HL-60/S4 (cell line): ENCODE measurements around the gene DGKE.

Experiments
- in situ Hi-C: fragments of 300-500 bp; cut with MboI; formaldehyde crosslinking; loops from 2 replicates; pipeline ENCODE4 v1.14.3; 2022; ENCODE audit warnings: low sequenced_read_pairs

DGKE gene

GRCh38 chr17:56812901-56813388 is 21.0 kb upstream of the DGKE start:
- in situ Hi-C loops: loop anchor here (10.0 kb wide), 1 partner anchor 122 kb away; no protein-coding TSS in a partner anchor

DNA sequence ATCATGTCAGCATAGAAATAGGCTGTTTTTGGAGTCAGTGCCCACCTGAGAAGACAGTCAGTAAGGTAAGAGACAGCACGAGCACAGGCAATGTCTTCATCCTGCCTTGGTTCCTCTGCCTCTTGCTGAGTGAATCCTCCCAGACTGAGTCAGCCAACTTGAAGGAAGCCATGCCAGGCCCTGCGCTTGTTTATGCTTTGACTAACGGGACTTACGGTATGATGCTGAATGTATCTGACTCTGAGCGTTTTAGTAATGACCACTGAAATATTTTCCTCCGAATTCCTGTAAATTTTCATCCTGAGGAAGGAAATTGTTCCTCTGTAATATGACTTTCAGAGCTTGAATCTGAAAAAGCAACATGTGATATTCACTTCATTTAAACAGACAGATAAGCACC is 18.2 kb upstream of the DGKE start:
- in situ Hi-C loops: loop anchor here (10.0 kb wide), 1 partner anchor 119 kb away; no protein-coding TSS in a partner anchor

DNA sequence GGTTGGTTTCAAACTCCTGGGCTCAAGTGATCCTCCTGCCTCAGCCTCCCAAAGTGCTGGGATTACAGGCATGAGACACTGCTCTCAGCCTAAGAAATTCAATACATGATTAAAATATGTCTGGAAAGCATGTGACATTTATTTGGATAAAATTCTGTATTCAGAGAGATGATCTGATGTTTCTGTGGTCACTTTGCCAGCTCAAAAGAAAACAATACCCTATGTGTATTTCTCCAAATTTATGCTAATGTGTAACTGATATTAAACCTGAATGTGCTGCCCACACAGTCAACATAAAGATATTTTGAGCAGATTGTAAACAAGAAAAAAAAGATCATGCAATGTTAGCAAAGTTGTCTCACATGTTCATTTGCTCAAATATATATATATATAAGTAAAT is 16.9 kb upstream of the DGKE start:
- in situ Hi-C loops: loop anchor here (10.0 kb wide), 1 partner anchor 118 kb away; no protein-coding TSS in a partner anchor

GRCh38 chr17:56819030-56819429 is 14.9 kb upstream of the DGKE start:
- in situ Hi-C loops: loop anchor here (10.0 kb wide), 1 partner anchor 116 kb away; no protein-coding TSS in a partner anchor

GRCh38 chr17:56819431-56820145 is 14.4 kb upstream of the DGKE start:
- in situ Hi-C loops: loop anchor here (10.0 kb wide), 1 partner anchor 115 kb away; no protein-coding TSS in a partner anchor

GRCh38 chr17:56820207-56820606 is 13.7 kb upstream of the DGKE start:
- in situ Hi-C loops: no loop called here

DNA sequence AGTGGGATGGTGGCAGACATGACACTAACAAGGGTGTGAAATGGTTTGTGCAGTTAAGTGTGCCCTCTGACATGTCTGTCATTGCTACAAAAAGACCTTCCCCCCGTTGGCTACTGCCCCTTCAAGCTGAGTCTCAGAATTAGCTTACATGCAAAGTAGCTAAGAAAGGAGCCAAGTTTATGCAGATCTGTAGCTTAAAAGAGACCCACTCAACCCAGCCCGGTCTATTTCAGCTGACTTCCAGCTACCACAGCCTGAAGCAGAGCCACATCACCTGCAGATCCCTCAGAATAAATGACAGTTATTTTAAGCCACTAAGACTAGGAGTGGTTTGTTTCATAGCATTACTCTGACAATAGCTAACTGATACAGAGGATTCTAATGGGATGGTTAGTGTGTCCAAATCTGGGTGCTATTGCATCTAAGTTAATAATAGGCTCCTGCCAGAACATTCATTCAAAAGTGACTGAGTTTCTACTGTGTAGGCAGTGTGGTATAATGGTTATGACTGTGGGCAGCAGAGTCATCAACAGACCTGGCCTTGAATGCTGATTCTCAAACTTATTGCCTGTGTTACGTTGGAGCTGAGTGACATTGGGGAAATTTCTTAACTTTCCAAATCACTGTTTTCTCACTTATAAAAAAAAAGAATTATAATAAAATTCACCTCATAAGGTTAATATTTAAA is 12.0 kb upstream of the DGKE start:
- in situ Hi-C loops: no loop called here

DNA sequence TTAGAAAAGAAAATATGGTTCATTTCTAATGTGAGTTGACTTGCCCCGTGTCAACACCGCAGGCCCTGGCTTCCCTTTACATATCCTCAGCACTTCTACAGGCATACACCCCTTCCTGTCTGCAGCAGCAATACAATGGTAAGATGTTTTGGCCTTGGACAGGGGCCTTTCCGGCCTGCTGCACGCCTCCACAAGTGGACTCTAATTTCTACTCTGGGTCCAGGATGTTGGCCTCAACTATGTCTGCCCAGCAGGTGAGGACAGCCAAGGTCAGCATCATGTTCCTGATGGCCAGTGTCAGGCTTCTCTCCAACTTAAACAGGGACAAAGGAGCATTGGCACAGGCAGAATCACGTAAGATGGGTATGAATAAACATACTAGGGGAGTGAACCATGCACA is 11.2 kb upstream of the DGKE start:
- in situ Hi-C loops: no loop called here

- in situ Hi-C loops: no loop called here
These were observed 10.1 kb upstream of the DGKE start for GRCh38 chr17:56823848-56824247.

DNA sequence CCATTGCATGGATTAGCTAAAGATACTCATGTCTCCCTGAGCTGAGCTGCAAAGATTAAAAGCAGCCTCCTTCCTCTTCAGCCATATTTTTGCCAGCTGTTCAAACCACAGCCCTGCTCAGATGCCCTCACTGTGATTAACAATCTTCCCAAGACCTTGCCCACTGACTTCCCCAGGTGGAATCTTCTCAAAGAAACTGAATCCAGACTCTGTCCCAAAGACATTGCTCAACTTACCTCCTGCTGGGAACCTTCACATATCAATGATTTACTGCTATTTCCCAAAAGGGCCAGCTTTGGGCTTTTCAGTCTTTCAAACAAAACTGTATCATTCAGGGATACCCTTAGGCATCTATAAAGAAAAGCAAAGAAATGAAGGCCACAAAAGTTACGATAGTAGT is 9.4 kb upstream of the DGKE start:
- in situ Hi-C loops: no loop called here

GRCh38 chr17:56826611-56827414 is 7.1 kb upstream of the DGKE start:
- in situ Hi-C loops: no loop called here

GRCh38 chr17:56830726-56831368 is 3.1 kb upstream of the DGKE start:
- in situ Hi-C loops: no loop called here

GRCh38 chr17:56831369-56832095 is 2.4 kb upstream of the DGKE start:
- in situ Hi-C loops: no loop called here

DNA sequence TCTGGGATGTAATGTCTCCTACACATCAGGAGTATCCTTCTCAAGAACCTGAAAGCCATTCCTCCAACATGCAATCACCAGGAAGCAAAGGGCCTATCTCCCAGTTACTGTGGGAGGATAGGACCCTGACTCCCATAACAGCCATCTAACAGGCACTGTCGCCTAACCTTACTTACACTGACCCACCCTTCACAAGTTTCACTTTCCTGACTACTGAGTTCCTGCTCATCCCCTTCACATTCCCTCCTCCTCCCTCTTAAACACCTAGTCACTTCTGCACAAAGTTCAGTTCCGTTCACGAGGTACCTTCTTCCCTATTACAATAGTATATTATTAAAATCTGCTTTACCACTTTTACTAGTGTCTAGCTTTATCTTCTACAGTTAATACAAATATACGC is 1.5 kb upstream of the DGKE start:
- in situ Hi-C loops: no loop called here

DNA sequence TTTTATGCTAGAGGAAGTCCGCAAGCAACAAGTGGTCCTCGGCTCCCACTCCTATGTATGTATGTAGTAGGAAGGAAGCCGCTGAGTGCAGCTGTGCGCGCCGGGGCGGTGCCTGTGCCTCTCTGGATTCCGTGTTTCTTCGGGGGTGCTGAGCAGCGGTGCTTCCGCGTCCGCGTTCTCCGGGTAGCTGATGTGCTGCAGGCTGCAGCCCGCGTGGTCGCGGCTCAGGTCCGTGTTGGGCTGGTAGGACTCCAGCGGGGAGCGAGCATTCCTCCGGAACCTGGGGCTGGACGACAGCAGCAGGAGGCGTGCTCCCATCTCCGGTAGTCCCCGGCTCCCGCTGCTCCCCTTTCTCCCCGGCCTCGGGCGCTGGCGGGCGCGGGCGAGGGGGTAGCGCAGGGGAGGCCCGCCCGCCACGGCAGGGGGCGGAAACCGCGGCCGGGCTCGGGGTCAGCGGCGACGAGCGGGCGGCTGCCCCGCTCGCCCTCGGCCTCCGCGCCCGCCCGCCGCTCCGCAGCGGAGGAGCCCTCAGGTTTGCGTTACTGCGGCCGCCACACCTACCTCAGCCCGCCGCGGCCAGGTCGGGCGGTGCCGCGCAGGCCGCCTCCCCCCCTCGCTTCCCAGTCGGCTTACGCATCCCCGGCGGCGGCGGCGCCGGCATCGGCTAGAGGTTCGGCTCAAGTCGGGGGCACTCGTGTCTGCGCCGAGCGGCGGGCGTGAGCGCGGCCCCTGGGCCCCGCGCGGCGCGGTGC is 718 bp upstream of the DGKE start:
- in situ Hi-C loops: no loop called here

DNA sequence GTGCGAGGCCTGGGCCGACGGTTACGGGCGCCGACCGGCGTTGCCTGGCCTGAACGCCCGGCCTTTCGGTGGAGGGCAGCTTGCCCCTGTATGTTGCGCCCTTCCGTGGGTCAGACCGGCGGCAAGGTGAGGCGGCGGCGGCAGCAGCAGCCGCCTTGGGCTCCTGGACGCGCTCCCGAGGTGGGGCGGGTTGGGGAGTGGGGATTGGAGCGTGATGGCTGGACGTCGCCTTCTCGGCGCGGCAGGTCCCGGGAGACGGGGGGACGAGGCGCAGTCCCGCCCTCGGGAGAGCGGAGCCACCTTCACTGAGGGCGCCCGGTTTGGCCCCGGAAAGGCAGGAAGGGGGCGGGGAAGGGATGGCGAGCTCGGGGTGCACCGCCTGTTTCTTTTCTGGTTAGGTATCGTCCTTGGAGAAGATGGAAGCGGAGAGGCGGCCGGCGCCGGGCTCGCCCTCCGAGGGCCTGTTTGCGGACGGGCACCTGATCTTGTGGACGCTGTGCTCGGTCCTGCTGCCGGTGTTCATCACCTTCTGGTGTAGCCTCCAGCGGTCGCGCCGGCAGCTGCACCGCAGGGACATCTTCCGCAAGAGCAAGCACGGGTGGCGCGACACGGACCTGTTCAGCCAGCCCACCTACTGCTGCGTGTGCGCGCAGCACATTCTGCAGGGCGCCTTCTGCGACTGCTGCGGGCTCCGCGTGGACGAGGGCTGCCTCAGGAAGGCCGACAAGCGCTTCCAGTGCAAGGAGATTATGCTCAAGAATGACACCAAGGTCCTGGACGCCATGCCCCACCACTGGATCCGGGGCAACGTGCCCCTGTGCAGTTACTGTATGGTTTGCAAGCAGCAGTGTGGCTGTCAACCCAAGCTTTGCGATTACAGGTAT is 671 bp downstream of the DGKE start:
- in situ Hi-C loops: no loop called here

DNA sequence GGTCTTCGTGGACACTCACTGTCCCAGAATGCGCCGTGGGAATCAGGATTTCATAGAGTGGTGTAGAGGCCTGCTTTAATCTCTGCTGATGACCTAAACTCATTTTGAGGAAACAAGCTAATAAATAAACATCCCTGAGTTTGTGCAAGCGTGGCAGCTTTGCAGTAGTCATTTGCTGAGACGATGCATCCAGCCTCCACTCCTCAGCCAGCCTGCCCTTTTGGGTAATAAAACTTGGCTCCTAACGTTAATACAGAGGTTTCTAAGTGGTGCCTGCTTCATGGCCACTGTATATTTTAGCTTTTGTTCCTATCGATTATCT is 1.3 kb downstream of the DGKE start:
- in situ Hi-C loops: no loop called here

DNA sequence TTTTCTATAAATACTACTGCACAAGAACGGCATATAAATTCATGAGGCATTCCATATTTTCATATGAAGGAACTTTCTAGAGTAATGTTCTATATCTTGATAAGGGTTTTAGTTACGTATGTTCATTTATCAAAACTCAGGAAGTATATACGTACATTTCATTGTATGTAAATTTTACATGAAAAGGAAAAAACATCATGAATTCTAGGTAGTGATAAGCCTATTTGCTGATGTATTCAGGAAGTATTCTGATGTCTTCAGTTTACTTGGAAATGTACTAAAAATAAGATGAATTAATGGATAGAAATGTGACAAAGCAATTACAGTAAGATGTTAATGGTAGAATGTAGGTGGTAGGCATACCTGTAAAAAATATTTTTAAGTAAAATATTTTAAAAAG is 4.7 kb downstream of the DGKE start:
- in situ Hi-C loops: no loop called here

DNA sequence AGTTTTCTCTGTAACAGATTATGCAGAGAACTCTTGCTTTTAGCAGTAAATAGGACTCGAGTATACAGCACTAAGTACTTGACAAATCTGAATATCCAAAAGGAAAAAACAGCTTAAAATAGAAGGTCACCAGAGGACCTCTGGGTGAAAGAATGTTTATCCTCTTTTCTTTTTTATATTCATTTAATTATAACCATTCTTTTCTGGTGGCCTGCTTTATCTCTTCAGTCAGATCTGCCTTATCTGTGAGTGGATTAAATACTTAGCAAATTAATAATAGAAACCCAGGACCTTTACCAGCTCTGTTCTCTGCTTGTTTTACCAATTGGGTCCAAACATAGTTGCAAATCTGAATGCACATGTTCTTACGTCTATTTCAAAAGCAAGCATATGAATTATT is 8.6 kb downstream of the DGKE start:
- in situ Hi-C loops: no loop called here
